Stimulated activated CD4-positive, alpha-beta T cell treated with anti-CD3 and anti-CD28 coated beads, Interleukin-12 subunit alpha, Interleukin-12 subunit beta, amount 100 ng/mL, for 24 hours (primary cell): ENCODE results near the gene STX16.

Experiments used
- DNase-seq, 2 experiments: peaks; one replicate each; pipeline ENCODE4 v3.0.0-alpha.2; 2020; ENCODE audit warnings: low read depth in 2 of 2

The STX16 gene

GRCh38 chr20:58710481-58711265 lies 59.6 kb downstream of the STX16 start:
- no peak for DNase-seq

GRCh38 chr20:58711266-58712051 lies 60.4 kb downstream of the STX16 start:
- DNase-seq: no peak

GRCh38 chr20:58712151-58712791 lies 61.2 kb downstream of the STX16 start:
- DNase-seq: no peak

GRCh38 chr20:58712806-58713731 lies 62.0 kb downstream of the STX16 start:
- DNase-seq: no peak

- DNase-seq: no peak
Observed at GRCh38 chr20:58713801-58714339, 62.8 kb downstream of the STX16 start.

- no peak for DNase-seq
Observed at GRCh38 chr20:58714340-58714922, 63.3 kb downstream of the STX16 start.

GRCh38 chr20:58714923-58715351 lies 63.9 kb downstream of the STX16 start:
- DNase-seq: no peak

- DNase-seq: no peak
Observed at GRCh38 chr20:58715391-58715800, 64.3 kb downstream of the STX16 start.

- DNase-seq: no peak
Observed at GRCh38 chr20:58715801-58716475, 64.9 kb downstream of the STX16 start.

- DNase-seq: no peak
Observed at GRCh38 chr20:58716476-58717277, 65.6 kb downstream of the STX16 start.

GRCh38 chr20:58717278-58718091 lies 66.4 kb downstream of the STX16 start:
- DNase-seq: no peak

- no peak for DNase-seq
Observed at GRCh38 chr20:58718121-58718563, 67.1 kb downstream of the STX16 start.

GRCh38 chr20:58718729-58719128 lies 67.6 kb downstream of the STX16 start:
- no peak for DNase-seq

- DNase-seq: no peak
Observed at GRCh38 chr20:58719258-58719657, 68.2 kb downstream of the STX16 start.

GRCh38 chr20:58719971-58720371 lies 68.9 kb downstream of the STX16 start:
- DNase-seq: no peak

GRCh38 chr20:58720890-58721289 lies 69.8 kb downstream of the STX16 start:
- DNase-seq: no peak

- no peak for DNase-seq
Observed at GRCh38 chr20:58721951-58722778, 71.1 kb downstream of the STX16 start.
